Osteoblast (primary cell): ENCODE results near the gene REL. TPM values are rescaled to one million over a fixed set of nuclear protein-coding genes. Genes with fewer than 3 reads are reported as not detected.

Experiments used
- DNase-seq: peaks from one replicate; pipeline ENCODE4 v3.0.0; 2011; ENCODE audit warnings: low spot score, mixed read lengths; ENCODE audit not compliant: insufficient read length; ENCODE audit errors: missing footprints
- H2AFZ ChIP-seq: 2 replicates; pipeline ENCODE4 v1.6.0; 2011; ENCODE audit warnings: mild to moderate bottlenecking, low read length
- H3K27ac ChIP-seq: 2 replicates; pipeline ENCODE4 v1.5.1; 2011; ENCODE audit warnings: mild to moderate bottlenecking, low read depth, low read length, moderate library complexity
- H3K27me3 ChIP-seq: 2 replicates; pipeline ENCODE4 v1.6.0; 2012; ENCODE audit warnings: mild to moderate bottlenecking, control low read depth, inconsistent platforms, low read length, moderate library complexity; ENCODE audit not compliant: insufficient read depth
- H3K36me3 ChIP-seq: 2 replicates; pipeline ENCODE4 v1.5.1; 2011; ENCODE audit warnings: mild to moderate bottlenecking, low read length, control low read depth, moderate library complexity; ENCODE audit not compliant: insufficient read depth
- H3K4me1 ChIP-seq: 2 replicates; pipeline ENCODE4 v1.5.1; 2011; ENCODE audit warnings: mild to moderate bottlenecking, low read length, control low read depth, moderate library complexity; ENCODE audit not compliant: insufficient read depth
- H3K4me2 ChIP-seq: 2 replicates; pipeline ENCODE4 v1.6.0; 2011; ENCODE audit warnings: mild to moderate bottlenecking, low read length; ENCODE audit not compliant: insufficient read depth
- H3K4me3 ChIP-seq: fragments of 200-600 bp; sonication (generic); 3 replicates; pipeline ENCODE4 v1.5.1; 2012; ENCODE audit warnings: mild to moderate bottlenecking, low read length, inconsistent platforms; ENCODE audit not compliant: insufficient read depth
- H3K79me2 ChIP-seq: 2 replicates; pipeline ENCODE4 v1.6.0; 2012; ENCODE audit warnings: mild to moderate bottlenecking, low read length, control low read depth, inconsistent platforms; ENCODE audit not compliant: insufficient read depth
- H3K9me3 ChIP-seq: 2 replicates; pipeline ENCODE4 v1.5.1; 2011; ENCODE audit warnings: low read depth, low read length, control low read depth
- H4K20me1 ChIP-seq: 2 replicates; pipeline ENCODE4 v1.6.0; 2012; ENCODE audit warnings: mild to moderate bottlenecking, low read length, control low read depth; ENCODE audit not compliant: insufficient read depth
- CTCF ChIP-seq: IDR thresholded peaks from 2 replicates; pipeline ENCODE4 v1.5.1; 2011; ENCODE audit warnings: mild to moderate bottlenecking, low read depth, low read length, moderate library complexity; ENCODE audit errors: extremely low read depth
- total RNA-seq: library from RNA; depleted of rRNA; stranded (reverse); fragments of >200 nt; gene quantifications from 2 replicates; pipeline ENCODE4 v1.2.3, GENCODE V29; 2012

REL gene
- total RNA-seq, 1 donor, result 6.2 TPM

- TF ChIP-seq CTCF, result no peak
- Histone ChIP-seq H3K4me2 (no peak overlapping the region), H2AFZ (no peak overlapping the region), H3K27me3 (no peaks in the 10 kb centered on the region), H3K27ac (no peak overlapping the region), H3K4me1 (no peaks in the 10 kb centered on the region), H4K20me1 (no peaks in the 10 kb centered on the region), H3K4me3 (no peak overlapping the region), H3K9me3 (no peaks in the 10 kb centered on the region), H3K79me2 (no peaks in the 10 kb centered on the region), H3K36me3 (no peaks in the 10 kb centered on the region)
- DNase-seq, result no peak
These were observed 32.2 kb upstream of the REL start for GRCh38 chr2:60849187-60849586.

GRCh38 chr2:60852282-60852860 lies 29.0 kb upstream of the REL start:
- H3K4me2 ChIP-seq, result no peak overlapping the region
- TF ChIP-seq CTCF, result no peak
- DNase-seq, result no peak
- no peaks in the 10 kb centered on the region for H3K4me1 ChIP-seq
- H3K36me3 ChIP-seq, result no peaks in the 10 kb centered on the region
- H3K79me2 ChIP-seq, result no peaks in the 10 kb centered on the region
- H4K20me1 ChIP-seq, result no peaks in the 10 kb centered on the region
- no peak overlapping the region for H3K4me3 ChIP-seq
- no peak overlapping the region for H2AFZ ChIP-seq
- no peak overlapping the region for H3K27ac ChIP-seq
- H3K9me3 ChIP-seq, result no peaks in the 10 kb centered on the region
- no peaks in the 10 kb centered on the region for H3K27me3 ChIP-seq

GRCh38 chr2:60853531-60853930 lies 27.8 kb upstream of the REL start:
- no peak for TF ChIP-seq CTCF

DNA sequence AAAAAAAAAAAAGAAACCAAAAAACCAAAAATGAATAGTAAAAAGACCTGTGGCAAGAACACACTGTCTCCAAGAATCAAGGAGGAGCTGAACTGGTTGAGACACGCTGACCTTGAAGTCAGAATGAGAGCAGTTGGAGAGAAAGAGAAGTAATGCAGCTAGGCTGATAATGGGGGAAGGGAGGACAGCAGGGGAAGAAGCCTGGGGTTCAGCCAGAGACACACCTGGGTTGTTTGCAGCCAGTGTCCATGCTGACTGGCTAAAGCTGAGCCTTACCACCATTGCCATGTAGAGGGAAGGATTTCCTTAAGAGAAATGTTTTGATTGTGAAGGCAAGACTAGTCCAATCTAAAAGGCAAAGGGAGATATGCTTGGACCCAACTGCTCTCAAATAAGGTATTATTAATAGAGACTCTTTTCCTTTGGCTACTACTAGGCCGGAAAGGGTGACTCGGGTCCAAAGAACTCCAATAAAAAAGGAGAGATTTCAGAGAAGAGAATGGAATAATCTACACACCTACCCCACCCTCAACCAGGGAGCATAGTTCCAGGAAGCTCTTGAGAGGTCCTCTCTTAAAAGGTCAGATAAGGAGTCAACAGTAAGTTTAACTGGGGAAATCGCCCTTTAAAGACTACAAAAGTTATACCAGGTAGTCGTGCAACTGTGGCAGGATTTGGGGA lies 25.2 kb upstream of the REL start:
- no peaks in the 10 kb centered on the region for H3K79me2 ChIP-seq
- no peak for TF ChIP-seq CTCF
- H4K20me1 ChIP-seq, result no peaks in the 10 kb centered on the region
- no peak overlapping the region for H3K4me2 ChIP-seq
- H2AFZ ChIP-seq, result no peak overlapping the region
- no peaks in the 10 kb centered on the region for H3K36me3 ChIP-seq
- no peak overlapping the region for H3K4me3 ChIP-seq
- H3K4me1 ChIP-seq, result no peaks in the 10 kb centered on the region
- no peaks in the 10 kb centered on the region for H3K9me3 ChIP-seq
- no peaks in the 10 kb centered on the region for H3K27me3 ChIP-seq
- DNase-seq, result no peak
- H3K27ac ChIP-seq, result no peak overlapping the region

More at GRCh38 chr2:60853531-60853930, 27.8 kb upstream of the REL start:
- H3K27me3 ChIP-seq, result no peaks in the 10 kb centered on the region
- no peaks in the 10 kb centered on the region for H3K9me3 ChIP-seq
- no peaks in the 10 kb centered on the region for H3K4me1 ChIP-seq
- no peaks in the 10 kb centered on the region for H3K79me2 ChIP-seq
- no peaks in the 10 kb centered on the region for H3K36me3 ChIP-seq
- no peak overlapping the region for H3K27ac ChIP-seq
- H4K20me1 ChIP-seq, result no peaks in the 10 kb centered on the region
- no peak overlapping the region for H2AFZ ChIP-seq
- H3K4me3 ChIP-seq, result no peak overlapping the region
- DNase-seq, result no peak
- H3K4me2 ChIP-seq, result no peak overlapping the region
